Stimulated activated CD8-positive, alpha-beta memory T cell treated with anti-CD3 and anti-CD28 coated beads, Interleukin-7, amount 100 ng/mL, for 4 hours (primary cell): Measurements from ENCODE around the gene ARHGEF17.

ENCODE experiments used
- DNase-seq, 2 donors: peaks; one replicate each; pipeline ENCODE4 v3.0.0-alpha.2; 2020; ENCODE audit warnings: low read depth in 2 of 2

ARHGEF17 gene

GRCh38 chr11:73312851-73313327, 4.8 kb downstream of the ARHGEF17 start:
- DNase-seq = no peak

GRCh38 chr11:73313652-73314051, 5.6 kb downstream of the ARHGEF17 start:
- no peak for DNase-seq

- DNase-seq = peak in 1 of 2 donors; percentile 2
These were observed 6.3 kb downstream of the ARHGEF17 start for GRCh38 chr11:73314117-73314961.

GRCh38 chr11:73315293-73316020, 7.4 kb downstream of the ARHGEF17 start:
- no peak for DNase-seq

- no peak for DNase-seq
These were observed 8.3 kb downstream of the ARHGEF17 start for GRCh38 chr11:73316422-73316821.

DNA sequence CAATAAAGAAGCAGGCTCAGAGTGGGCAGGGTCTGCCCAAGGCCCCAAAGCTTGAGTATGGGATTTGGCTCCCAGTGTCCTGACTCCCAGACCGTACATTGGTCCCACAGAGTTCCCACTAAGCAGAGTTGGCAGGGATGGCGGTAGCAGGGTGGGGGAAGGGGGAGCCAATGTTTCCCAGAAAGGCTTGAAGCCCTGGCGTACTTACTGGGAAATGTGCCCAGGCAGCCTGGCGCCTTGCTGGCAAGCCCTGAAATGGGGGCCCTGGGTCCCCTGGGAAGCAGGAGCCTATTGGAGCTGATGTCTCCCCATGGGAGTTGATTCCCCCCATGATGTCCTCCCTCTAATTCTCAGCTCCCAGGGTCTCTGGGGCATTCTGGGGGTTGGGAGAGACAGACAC, 9.3 kb downstream of the ARHGEF17 start:
- DNase-seq = no peak

DNA sequence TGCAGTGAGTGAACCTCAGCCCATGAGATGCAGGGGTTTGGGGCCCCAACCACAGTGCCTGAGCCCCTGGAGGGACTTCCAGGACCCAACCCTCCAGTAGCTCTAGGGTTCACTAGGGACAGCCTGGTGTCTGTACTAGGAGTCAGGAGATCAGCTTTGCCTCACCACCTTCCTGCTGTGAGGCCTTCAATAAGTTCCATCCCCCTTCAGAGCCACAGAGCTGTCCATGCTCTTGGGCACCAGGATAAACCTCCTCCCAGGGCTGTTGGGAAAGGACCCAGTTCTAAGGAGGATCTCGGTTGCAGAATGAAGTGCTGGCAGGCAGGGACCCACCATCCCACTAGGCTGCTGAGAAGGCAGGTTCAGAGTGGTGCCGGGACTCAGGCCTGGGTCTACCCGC, 9.7 kb downstream of the ARHGEF17 start:
- DNase-seq = no peak

DNA sequence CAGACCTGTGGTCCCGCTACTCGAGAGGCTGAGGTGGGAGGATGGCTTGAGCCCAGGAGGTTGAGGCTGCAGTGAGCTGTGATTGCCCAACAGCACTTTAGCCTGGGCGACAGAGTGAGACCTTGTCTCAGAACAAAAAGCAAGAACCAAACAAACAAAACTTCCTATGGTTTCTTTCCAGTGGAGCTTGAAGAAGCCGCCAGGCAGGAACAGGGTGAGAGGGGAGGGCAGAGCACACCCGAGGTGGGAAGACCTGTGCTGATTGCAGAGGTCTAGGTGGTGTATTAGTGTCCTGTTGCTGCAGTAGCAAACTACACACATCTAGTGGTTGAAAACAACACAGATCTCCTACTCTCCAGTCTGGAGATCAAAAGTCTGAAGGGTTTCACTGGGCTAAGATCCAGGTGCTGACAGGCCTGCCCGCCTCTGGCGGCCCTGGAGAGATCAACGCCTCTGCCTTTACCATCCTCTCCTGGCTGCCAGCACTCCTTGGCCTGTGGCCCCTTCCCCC, 10.5 kb downstream of the ARHGEF17 start:
- DNase-seq = no peak

GRCh38 chr11:73320763-73321603, 12.9 kb downstream of the ARHGEF17 start:
- DNase-seq = no peak

DNA sequence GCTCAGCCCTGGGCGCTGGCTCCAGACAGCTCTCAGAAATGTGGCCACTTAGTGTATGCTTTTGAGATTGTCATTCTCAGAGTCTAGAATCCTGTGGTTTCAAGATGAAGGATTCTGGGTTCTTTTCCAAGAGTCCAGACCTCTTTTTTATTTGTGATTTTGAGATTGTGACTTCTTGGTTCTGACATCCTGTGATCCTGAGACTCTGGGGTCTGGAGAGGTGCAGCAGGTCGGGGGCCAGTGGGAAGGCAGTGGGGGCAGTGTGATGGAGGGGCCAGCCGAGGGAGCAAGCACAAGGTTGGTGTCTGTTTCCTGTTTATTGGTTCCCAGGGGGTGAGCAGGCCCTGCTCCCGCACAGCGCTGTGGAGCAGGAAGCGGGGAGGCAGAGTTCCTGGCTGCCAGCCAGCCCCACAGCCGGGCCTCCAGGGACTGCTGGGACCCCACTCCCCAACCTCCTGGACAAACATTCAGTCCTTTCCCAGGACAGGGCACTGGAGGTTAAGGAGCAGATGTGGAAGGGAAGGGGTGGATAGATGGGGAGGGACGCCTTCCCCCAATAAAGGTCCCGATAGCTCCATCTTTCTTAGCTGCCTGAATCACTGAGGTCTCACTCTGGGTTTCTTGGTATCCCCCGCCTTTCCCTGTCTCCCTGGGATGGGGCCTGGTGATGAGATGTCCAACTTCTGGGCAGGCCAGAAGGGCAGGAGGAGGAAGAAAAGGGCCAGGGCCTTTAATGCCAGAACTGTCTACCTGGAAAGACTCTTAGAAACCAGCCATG, 13.7 kb downstream of the ARHGEF17 start:
- DNase-seq = no peak

DNA sequence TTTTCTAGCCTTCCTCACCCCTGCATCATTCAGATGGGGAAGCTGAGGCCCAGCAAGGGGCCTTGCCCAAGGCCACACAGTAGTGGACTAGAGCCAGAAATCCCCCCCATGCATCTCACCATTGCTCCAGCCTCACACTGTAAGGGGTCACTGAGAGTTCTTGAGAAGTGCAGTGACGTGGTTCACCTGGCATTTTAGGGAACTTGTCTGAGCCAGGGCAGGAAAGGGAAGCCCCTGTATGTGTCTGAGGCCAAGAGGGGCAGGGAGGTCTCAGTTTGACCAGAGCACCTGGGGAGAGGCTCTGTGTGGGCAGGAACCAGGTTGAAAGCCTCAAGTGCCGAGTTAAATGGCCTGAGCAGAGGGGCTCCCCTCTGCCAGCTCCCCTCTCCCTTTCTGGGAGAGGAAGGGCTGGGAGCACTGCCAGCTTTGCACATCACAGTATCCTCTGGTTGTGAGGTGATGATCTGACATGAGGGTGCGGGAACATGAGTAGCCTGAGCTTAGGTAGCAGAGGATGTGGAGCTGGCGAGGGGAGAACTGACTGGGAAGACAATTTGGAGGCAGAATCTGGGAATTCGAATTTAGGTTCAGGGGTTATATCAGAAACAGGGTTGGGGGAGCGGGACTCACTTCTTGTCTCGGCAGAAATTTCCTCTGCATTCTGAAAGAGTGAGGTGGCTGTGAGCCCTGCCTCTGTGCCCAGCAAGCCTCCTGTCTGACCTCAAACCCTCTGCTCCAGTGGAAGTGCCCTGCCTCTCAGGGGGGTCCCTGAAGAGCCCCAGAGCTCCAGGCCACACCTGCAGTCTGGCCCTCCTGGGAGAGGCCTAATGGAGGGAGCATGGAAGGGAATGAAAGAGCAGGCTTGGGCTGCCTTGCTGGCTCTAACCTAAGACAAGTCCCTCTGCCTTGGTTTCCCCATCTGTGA, 14.6 kb downstream of the ARHGEF17 start:
- no peak for DNase-seq

DNA sequence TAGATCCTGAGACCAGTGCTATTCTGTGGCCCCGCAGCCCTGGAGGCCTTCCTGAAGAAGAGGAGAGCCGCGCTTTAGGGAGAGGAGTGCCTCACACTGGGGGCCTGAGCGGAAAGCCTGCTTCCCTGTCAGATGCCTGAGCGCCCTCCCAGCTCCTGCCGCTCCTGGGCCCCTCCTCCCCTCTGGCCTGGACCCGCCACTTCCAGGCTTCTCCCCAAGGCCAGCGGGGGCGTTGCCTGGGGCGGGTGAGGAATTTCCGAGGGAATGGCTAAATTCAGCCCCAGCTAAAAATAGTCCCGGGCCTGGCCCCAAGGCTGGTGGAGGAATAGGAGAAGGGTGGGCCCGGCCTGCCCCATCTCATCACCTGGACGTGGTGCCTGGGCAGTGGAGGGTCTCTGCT, 15.4 kb downstream of the ARHGEF17 start:
- no peak for DNase-seq

- DNase-seq = no peak
These were observed 16.0 kb downstream of the ARHGEF17 start for GRCh38 chr11:73324116-73324515.

DNA sequence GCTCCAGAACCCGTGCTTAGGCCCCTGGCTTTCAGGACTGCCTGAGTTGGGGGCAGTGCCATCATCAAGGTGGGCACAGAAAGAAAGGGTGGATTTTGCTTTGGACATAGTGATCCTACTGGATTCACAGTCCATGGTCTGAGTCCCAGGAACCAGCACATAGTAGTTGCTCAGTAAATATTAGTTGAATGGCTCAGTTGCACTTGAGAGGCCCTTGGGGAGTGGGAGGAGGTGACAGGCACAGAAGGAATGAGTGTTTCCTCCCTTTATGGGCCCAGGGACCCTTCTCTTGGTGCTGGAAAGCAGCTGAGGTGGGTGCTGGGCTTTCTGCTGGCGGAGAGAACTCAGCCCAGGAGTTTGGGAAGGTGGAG, 16.6 kb downstream of the ARHGEF17 start:
- no peak for DNase-seq

- no peak for DNase-seq
These were observed 17.2 kb downstream of the ARHGEF17 start for GRCh38 chr11:73325036-73325981.

GRCh38 chr11:73326929-73327811, 19.1 kb downstream of the ARHGEF17 start:
- no peak for DNase-seq

DNA sequence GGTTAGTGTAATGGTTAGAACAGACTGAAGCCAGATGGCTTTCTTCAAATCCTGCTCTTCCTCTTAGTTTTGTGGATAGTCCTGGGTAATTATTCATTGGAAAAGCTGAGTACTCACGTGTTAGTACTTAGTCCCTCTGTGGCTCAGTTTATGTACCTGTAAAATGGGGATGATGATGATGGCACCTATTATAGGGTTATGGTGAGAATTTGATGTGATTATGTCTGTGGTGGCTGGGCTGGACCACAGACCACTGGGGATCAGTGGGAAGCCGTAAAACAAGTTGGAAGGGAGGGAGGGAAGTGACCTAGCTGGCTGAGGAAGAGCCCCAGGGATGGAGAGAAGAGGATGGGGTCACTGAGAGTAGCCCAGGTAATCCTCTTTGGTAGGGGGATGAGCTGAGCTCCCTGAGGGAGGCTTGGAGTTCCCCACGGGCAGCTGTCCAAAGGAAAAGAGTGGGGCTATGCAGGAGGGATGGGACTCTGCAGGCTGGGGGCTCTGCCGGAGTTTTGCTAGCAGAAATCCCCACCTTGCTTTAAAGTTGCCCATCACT, 19.8 kb downstream of the ARHGEF17 start:
- no peak for DNase-seq
